Eye (tissue), 1 donor: ENCODE data around the gene SH3RF1.
"Not testable (repeated sequence)": the region's sequence is repeated elsewhere in the genome, so short reads cannot be mapped to it uniquely, and the experiment has no call there.

Experiments used
- DNase-seq: peaks from one replicate; pipeline ENCODE4 v3.0.0-alpha.2; 2015

The SH3RF1 gene

DNA sequence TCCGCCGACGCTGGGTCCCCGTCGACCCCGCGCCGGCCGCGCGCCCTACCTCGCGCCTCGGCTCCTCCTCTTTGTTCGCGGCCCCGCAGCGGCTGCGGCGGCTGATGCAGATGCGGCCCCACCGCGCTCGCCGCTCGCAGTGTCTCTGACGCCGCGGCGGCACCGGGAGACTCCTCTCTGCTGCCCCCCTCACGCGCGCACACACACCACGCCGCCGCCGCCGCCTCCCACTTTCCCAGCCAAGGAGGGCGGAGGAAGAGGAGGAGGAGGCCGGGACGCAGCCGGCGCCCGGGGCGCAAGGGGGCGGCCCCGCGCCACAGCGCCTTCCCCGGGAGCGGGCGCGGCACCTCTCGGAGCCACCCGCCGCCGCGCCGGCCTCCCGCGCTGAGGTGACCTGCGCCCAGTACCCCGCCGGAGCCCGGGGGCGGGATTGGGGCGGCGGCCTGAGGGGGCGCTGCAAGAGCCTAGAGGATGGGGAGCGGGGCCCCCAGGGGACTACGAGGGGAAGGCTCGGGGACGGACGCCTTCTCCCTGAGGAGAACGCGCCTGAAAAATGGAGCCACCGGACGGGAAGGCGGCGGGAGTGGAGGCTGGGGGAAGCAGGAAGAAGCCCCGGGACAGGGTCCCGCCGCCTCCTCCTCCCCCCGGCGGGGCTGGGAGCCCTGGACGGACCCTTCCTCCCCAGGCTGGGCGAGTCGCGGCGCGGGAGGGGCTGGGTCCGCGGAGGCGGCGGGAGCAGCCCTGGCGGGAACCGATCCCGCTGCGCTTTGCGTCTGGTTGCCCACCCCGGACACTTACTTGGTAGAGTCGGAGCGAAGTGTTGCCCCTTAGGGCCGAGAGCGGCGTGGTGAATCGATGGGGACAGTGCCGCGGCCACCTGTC, at the start of gene SH3RF1:
Gene SH3RF1, minus strand, starts transcription at position 147 of the 882 bp plus-strand sequence. CDS start 1,744 bp downstream, outside the sequence.
- peak; percentile 94 for DNase-seq

DNA sequence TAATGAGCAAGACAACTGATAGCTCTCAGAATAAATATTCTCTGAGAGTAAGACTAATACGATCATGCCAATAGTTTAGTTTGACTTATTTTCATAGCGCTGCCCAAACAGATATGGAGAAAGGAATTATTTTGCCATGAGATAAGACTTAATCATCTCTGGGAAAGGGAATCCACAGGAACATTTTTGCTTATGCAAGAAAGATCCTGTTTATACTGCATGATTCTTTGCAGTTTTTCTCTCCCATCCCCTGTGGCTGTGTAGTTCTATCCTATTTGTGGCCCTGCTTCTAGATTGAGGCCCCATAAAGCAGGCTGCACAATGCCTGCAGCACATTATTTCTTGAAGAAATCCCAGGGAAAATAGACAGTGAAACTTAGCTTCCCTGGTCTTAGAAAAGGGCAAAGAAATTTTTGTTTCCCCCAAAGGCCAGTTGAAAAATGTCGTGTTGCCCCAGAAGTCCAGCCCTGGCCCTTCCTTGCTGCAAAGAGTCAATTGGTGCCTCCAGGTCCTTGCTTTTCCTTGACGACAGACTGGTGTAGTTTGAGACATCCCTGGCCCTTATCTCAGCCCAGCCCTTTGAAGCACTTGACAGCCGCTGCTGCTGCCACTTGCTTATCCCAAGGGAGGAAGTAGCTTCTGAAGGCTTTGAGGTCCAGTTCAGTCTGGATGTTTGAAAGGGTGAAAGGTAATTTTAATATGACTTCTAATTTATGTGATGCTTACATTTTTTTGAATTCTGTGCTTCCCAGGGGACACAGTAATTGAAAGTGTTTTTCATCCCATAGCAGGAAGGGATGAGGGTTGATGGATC, 45.0 kb upstream of the SH3RF1 start:
- DNase-seq, result peak; percentile 43

DNA sequence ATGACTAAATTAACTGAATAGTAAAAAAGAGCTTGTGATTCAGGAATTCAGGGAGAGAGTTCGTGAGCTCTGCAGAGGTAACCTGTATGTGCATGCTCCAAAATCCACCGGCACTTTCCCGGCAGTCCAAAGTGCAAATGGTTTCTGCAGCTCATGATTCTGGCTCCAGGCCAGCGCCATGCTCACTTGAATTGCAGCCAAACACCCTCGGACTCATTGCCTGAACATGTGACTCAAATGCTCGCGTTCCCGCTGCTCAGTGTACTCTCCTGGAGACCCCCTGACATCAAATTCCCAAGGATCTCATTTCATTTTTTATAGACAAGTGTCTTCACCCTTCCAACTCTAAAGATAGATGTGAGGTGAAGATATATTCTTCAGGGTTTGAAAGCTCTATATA, 44.1 kb upstream of the SH3RF1 start:
- DNase-seq, result peak; percentile 78

DNA sequence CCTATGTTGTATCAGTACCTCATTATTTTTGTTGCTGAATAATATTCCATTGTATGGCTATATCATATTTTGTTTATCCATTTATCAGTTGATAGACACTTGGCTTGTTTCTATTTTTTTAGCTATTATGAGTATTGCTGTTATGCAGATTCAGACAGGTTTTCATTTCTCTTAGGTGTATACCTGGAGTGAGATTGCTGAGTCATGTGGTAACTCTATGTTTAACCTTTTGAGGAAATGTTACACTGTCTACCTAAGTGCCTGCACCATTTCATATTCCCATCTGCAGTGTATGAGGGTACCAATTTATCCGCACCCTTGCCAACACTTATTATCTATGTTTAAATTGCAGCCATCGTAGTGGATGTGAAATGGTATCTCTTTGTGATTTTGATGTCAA, 43.0 kb upstream of the SH3RF1 start:
- no peak for DNase-seq

DNA sequence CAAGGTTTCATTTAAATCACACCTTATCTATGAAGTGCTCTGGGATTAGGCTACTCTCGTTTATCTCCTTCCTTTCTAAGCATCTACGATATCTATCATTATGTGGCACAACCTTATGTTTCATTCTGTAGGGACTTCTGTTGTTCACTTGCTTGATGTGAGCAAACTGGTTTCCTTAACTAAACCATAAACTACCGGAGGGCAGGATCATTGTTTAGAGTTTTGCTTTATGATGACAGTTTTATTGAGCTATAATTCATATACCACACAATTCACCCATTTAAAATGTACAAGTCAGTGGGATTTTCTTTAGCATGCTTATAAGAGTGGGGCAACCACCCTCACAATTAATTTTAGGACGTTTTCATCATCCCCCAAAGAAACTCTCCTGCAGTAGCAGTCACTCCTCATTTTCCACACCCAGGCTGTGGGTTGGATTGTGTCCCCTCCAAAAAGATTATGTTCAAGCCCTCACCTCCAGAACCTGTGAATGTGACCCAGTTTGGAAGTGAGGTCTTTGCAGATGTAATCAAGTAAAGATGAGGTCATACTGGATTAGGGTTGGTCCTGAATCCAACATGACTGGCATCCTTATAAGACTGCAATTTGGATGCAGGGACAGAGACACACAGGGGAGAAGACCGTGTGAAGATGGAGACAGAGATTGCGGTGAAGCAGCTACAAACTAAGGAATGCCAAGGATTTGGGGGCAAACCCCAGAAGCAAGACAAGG, 42.1 kb upstream of the SH3RF1 start:
- DNase-seq, result no peak

DNA sequence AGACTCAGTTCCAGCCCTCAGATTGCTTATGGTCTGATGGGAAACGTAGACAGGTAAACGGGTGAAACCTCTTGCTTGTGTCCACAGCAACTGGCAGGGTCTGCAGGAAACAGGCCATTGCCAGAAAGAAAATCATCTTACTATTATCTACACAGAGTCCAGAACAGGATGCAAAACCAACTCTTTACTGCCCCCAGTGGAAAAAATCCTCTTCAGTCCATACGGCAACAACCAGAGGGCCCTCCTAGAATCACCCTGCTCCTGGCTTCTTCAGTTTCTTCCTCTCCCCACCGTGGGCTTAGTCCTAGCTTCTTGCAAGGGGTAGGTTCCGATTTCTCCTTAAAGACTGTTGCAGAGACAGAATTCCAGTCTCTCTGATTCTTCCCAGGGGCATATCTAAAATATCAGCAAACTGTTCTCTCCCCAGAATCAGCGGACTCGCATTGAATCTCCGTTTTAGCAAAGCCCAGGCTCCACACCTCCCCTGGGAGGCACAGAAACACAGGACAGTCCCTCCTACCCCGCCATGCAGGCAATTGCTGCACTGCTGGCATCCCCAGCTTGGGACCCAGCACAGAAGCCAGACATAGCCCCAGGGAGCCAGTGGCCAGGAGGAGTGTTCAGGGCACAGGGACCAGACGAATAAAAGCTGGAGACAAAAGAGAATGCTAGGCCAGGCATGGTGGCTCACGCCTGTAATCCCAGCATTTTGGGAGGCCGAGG, 41.0 kb upstream of the SH3RF1 start:
- peak; percentile 80 for DNase-seq

DNA sequence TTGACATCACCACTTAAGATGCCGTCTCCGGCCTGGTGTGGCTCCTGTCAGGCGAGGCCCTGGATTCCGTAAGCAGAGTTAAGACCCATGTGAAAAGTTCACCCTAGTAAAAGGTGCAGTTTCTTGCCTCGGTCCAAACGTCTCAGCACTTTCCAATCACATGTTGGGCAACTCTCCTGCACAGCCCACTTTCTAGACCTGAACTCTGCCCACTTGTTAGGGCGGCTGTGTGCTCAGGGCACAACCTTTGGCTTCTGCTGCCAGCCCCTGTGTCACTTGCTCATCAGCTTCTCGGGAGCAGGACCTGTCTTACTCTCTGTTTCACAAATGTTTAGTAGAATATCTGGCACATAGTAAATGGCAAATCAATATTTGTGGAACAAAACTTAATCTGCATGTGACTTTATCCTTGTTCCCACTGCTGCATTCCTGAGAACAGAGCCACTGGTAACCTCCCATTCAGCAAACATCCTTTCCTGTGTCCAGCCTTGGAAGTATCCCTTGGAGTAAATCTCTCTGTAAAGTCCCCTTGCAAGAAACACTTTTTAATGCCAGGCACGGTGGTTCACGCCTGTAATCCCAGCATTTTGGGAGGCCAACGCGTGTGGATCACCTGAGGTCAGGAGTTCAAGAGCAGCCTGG, 38.7 kb upstream of the SH3RF1 start:
- DNase-seq, result no peak

DNA sequence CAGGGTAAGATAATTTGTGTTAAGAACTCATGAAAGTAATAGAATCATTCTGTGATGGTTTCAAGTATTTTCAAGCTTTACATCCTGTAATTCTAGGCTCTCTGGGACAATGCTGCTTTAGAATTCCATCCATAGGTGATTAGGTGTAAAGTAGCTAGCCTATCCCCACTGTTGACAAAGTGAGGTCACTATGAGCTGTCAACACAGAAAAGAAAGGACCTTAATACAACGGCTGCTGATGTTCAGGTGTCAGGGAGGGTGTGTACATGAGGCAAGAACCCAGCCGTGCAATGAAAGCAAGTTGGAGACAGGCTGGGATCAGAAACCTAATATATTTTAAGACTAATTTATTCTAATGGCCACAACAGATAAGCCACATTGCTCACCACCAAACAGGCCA, 36.8 kb upstream of the SH3RF1 start:
- no peak for DNase-seq

DNA sequence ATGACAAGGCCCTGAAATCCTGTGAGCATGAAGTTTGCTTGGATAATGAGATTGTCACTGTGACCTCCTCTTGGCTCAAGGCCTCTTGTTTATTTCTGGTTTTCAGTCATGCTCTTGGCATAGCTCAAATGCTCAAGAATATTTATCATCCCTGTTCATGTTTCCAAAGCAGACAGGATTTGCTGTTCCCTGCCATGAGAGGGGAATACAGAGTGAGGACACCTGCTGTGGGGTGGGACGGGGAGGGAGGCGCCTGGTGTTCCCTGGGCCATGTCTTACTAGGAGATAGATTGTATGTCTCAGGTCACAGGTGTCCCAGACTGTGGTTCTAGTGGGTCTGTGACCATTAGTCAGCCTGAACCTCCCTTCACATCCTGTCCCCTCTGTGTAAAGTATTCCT, 34.9 kb upstream of the SH3RF1 start:
- no peak for DNase-seq

DNA sequence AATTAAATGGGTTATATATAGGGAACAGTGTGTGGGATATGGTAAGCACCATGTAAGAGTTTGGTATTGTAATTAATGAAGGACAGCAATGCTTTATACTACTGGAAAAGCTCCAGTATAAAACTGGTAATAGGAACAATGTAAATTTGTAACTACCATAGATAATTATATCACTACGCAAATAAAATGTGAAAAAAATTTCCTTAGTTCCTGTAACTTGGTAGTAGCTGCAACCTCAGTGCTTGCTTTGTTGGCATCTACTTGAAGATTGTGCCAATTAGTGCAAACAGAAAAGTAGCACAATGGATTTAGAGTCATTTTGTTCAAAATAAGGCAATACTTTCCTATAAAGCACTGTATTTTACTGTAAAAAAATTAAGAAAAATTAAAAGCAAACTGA, 34.4 kb upstream of the SH3RF1 start:
- DNase-seq, result no peak

DNA sequence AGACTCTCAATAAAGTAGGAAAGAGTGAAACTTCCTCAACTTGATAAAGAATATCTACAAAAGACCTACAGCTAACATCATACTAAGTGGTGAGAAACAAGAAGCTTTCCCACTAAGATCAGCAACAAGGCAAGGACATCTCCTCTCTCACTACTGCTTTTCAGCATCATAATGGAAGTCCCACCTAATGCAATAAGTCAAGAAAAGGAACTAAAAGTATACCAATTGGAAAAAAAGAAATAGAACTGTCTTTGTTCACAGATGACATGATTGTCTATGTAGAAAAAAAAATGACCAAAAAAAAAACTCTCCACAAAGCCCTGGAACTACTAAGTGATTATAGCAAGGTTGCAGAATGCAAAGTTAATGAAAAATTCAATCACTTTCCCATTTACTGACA, 25.1 kb upstream of the SH3RF1 start:
- DNase-seq, result no peak

DNA sequence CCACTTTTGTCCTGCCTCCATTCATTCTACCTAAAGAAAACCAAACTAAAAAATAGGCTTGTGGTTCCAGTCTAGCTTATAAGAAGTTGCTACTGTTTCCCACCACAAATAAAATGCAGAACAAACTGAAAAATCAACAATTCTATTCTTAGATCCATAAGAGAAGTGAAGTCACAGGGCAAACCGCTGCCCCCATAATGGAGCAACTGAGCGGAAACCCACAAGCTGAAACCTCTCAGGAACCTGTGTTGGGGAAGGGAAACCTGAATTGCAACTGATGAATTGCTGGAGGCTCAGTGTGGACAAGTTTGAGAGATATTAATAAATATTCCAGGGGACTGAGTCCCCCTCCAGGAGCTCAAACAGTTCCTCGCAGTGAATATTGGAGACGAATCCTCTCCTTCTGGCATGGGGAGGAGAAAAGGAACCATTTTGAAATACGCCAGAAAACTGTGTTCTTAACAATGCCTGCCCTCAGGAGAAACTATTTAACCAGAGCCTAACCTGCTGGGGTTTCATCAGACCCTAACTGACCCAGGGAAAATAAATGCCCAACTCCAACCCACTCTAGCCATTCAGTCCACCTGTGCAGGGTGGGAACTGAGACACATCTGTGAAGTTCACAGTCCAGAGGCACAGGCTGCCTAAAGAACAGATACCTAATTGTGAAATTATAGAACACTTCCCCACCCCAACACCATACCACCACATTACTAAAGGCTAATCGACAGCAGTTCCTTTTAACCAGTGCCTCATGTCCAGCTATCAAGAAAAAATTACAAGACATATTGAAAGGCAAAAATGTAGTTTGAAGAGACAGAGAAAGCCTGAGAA, 22.8 kb upstream of the SH3RF1 start:
- DNase-seq, result no peak

DNA sequence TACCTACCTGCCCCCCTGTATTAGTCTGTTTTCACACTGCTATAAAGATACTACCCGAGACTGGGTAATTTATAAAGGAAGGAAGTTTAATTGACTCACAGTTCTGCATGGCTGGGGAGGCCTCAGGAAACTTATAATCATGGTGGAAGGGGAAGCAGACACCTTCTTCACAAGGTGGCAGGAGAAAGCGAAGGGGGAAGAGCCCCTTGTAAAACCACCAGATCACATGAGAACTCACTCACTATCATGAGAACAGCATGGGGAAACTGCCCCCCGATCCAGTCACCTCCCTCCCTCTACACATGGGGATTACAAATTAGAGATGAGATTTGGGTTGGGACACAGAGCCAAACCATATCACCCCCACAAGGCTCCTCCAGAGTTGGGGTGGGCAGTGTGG, 17.2 kb upstream of the SH3RF1 start:
- not testable (repeated sequence) for DNase-seq

DNA sequence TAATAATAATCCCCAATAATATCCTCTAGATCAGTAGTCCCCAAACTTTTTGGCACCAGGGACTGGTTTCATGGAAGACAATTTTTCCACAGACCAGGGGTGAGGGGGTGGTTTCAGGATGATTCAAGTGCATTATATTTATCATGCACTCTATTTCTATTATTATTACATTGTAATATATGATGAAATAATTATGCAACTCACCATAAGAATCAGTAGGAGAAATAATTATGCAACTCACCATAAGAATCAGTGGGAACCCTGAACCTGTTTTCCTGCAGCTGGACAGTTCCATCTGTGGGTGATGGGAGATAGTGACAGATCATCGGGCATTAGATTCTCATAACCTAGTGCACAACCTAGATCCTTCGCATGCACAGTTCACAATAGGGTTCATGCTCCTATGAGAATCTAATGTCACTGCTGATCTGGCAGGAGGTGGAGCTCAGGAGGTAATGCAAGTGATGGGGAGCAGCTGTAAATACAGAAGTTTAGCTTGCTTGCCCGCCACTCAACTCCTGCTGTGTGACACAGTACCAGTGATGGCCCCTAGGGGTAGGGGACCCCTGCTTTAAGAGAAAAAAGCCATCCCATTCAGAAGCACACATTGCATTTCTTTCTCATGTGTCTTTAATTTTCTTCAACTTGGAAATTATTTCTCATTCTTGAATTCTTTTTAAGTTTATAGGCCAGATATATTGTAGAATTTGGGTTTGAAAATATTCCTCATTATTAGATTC, 16.0 kb upstream of the SH3RF1 start:
- no peak for DNase-seq

DNA sequence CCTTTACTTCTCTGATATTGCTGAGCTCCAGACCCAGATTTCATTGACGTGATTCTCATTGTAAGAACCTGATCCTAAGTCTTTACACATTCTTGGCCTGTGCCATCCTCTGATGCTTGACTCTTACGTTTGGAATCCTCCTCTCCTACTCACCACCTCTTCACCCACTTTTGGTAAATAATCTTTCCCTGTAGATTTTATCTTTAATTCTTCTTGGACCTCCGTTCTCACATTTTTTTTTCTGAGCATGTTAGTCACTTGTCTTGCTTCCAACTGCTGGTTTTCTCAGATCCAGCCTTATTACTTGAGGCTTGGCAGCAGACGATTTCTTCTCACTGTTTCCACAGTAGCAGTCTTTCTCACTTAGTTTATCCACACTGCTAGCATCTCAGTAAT, 12.4 kb upstream of the SH3RF1 start:
- no peak for DNase-seq

DNA sequence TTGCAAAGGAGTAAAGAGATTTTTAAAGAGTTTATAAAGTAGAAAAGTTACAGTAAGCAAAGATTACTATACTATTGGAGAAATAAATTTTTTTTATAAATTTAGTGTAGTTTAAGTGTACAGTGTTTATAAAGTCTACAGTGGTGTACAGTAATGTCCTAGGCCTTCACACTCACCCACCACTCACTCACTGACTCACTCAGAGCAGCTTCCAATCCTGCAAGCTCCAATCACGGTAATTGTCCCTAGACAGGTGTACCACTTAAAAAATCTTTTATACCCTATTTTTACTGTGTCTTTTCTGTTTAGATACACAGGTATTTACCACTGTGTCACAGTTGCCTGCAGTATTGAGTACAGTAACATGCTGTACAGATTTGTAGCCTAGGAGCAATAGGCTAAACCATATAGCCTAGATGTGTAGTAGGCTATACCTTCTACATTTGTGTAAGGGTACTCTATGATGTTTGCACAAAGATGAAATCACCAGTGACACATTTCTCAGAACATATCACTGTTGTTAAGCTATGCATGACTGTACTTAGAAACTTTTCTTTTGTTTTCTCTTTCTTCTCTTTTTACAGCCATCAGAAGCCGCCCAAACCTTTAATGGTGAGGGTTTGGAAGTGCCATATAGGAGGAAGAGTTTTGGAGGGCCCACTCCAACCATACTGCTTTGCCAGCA, 11.8 kb upstream of the SH3RF1 start:
- DNase-seq, result no peak

DNA sequence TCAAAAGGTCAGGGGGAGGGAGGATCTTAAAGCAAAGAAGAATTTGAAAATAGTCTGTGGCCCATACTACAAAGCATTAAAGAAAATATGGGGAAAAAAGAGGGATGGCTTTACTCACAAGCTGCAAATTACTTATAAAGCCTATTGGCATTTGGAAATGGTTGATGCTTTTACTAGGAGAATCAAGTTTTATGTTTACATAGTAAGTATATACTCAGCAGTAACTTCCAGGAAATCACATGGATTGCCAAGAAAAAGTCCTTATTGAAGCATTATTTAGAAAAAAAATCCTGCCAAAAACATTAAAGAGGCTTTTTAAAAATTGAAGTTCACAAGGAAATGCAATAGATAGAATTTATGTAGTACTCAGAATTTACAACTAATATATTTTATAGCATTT, 8.4 kb upstream of the SH3RF1 start:
- DNase-seq, result no peak

DNA sequence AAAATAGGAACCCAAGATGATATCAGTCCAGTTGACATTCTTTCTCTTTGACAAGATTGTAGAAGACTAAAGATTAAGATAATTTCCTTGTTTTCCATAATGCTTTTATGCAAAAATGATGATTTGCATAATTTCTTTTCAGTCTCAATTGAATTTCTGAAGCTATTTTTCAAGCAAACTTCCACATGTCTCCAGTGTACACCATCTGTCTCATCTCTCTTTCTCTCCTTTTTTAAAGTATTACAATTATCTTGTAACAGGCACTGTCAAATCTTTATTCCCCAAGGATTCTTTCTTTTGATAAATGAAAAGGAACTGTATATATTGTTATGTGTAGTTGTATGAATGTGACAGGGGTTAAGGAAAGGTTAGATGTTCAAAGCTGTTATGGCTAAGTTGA, 7.9 kb upstream of the SH3RF1 start:
- DNase-seq, result no peak

DNA sequence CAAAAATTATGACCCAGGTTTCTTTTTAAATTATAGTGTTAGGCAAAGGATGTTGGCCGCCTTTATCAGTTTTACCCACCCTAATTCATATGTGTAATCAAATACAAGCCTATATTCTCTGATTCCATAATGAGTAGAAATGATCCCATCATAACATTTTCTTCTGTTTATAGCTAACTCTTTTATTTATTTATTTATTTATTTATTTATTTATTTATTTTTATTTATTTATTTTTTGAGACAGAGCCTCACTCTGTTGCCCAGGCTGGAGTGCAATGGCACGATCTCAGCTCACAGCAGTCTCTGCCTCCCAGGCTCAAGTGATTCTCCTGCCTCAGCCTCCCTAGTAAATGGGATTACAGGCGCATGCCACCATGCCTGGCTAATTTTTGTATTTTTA, 7.1 kb upstream of the SH3RF1 start:
- not testable (repeated sequence) for DNase-seq

DNA sequence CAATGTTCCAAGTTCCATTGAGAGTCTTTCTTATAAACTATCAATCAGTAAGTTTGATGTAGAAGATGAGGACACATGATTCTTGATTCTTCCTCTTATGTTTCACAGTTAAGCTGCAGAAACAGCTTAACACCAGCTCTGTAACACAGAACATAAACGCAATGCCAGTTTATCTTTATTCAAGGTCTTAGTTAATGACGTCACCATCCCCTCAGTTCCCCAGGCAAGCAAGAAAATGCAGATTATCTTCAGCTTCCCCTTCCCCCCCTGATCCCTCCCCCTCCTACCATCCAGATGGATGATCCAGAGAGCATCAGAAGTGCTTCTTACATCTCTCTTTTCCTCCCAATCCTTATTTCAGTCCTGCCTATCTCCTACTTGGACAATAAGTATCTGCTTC, 4.4 kb upstream of the SH3RF1 start:
- no peak for DNase-seq
